Body of pancreas (tissue), 4 donors: ENCODE data around the gene PTGDR. TPM values are rescaled to one million over a fixed set of nuclear protein-coding genes. Genes with fewer than 3 reads are reported as not detected.

ENCODE experiments used
- ATAC-seq: fragments of 150-250 bp; one replicate; pipeline ENCODE4 v1.9.1; 2016
- DNase-seq, 4 donors: peaks; one replicate each; pipeline ENCODE4 v3.0.0-alpha.2; 2019
- H3K27ac ChIP-seq, 4 donors: fragments of 200-600 bp; sonication (generic); 1 replicate in 3 of 4; 2 replicates in 1 of 4; pipeline versions ENCODE4 v1.5.1 to v1.6.1; 2016 to 2019; ENCODE audit warnings: mild to moderate bottlenecking in 1 of 4, mixed read lengths in 1 of 4, moderate library complexity in 1 of 4
- H3K27me3 ChIP-seq, 2 donors: fragments of 200-600 bp; sonication (generic); one replicate each; pipeline ENCODE4 v1.6.0; 2016; ENCODE audit warnings: mild to moderate bottlenecking in 1 of 2
- H3K36me3 ChIP-seq, 2 donors: fragments of 200-600 bp; sonication (generic); replicated peaks in 1 of 2; 2 replicates each; pipeline ENCODE4 v1.5.1; 2016; ENCODE audit warnings: low read depth in 2 of 2; ENCODE audit not compliant: insufficient read depth in 1 of 2
- H3K4me1 ChIP-seq: fragments of 200-600 bp; sonication (generic); one replicate; pipeline ENCODE4 v1.6.0; 2016
- H3K4me3 ChIP-seq, 2 donors: fragments of 200-600 bp; sonication (generic); 1 replicate in 1 of 2; 2 replicates in 1 of 2; pipeline ENCODE4 v1.5.1; 2016 to 2019
- H3K9me3 ChIP-seq, 3 donors: fragments of 200-600 bp; sonication (generic); 1 replicate in 2 of 3; 2 replicates in 1 of 3; pipeline ENCODE4 v1.5.1; 2016
- CTCF ChIP-seq, 7 experiments: fragments of 450-650 bp in 4 of 7; fragments of 200-600 bp in 3 of 7; sonication (generic) in 3 of 7; IDR thresholded peaks; one replicate each; pipeline ENCODE4 v1.5.1; 2016 to 2019; ENCODE audit warnings: antibody characterized with exemption in 7 of 7
- POLR2A ChIP-seq, 3 donors: fragments of 450-650 bp; IDR thresholded peaks; one replicate each; pipeline ENCODE4 v1.6.1; 2016; ENCODE audit warnings: antibody characterized with exemption in 3 of 3, mild to moderate bottlenecking in 2 of 3
- WGBS, 2 donors: methylation state at CpG; one replicate each; pipeline ENCODE4 v1.1.5; 2017; 5-methylcytosine and 5-hydroxymethylcytosine counted together
- intact Hi-C: fragments of 100-400 bp; cut with DNase I; formaldehyde crosslinking; loops from one replicate; pipeline ENCODE4 v1.15.1; 2023
- total RNA-seq, 2 donors: library from RNA; depleted of rRNA; stranded (reverse); fragments of >200 nt; gene quantifications; one replicate each; pipeline ENCODE4 v1.1.0, GENCODE V29; 2016

The PTGDR gene
- total RNA-seq, 2 donors from 2014 or later: 0.26 TPM; not detected in 1

- Histone ChIP-seq H3K9me3 (no peaks in the 10 kb centered on the region), H3K4me3 (no peak overlapping the region), H3K4me1 (peaks cover 2% of the 10 kb centered on the region), H3K36me3 (no peaks in the 10 kb centered on the region), H3K27ac (no peak overlapping the region), H3K27me3 (no peaks in the 10 kb centered on the region)
- TF ChIP-seq POLR2A (IDR thresholded peaks at IDR 0.05) (no peak), CTCF (IDR thresholded peaks at IDR 0.05) (no peak)
- WGBS, 2 donors: 69 to 78% methylated on average over 3 of the region's 3 CpGs
- intact Hi-C loops: no loop called here
- ATAC-seq (no peak), DNase-seq (no peak)
These were observed 52.4 kb downstream of the PTGDR start for GRCh38 chr14:52319919-52320318.

- intact Hi-C loops: no loop called here
- Histone ChIP-seq H3K4me3 (no peak overlapping the region), H3K27ac (no peak overlapping the region), H3K9me3 (no peaks in the 10 kb centered on the region), H3K27me3 (no peaks in the 10 kb centered on the region), H3K4me1 (no peaks in the 10 kb centered on the region), H3K36me3 (no peaks in the 10 kb centered on the region)
- no peak for TF ChIP-seq CTCF (IDR thresholded peaks at IDR 0.05)
- TF ChIP-seq POLR2A (IDR thresholded peaks at IDR 0.05): no peak
- DNase-seq: peak in 1 of 4 donors; percentile 23
- ATAC-seq: no peak
- 53 to 70% methylated on average over 3 of the region's 3 CpGs for WGBS, 2 donors
These were observed 57.6 kb downstream of the PTGDR start for GRCh38 chr14:52325126-52325525.

- intact Hi-C loops: no loop called here
- Histone ChIP-seq H3K4me1 (no peaks in the 10 kb centered on the region), H3K9me3 (no peaks in the 10 kb centered on the region), H3K36me3 (no peaks in the 10 kb centered on the region), H3K4me3 (no peak overlapping the region), H3K27ac (no peak overlapping the region), H3K27me3 (no peaks in the 10 kb centered on the region)
- TF ChIP-seq CTCF (IDR thresholded peaks at IDR 0.05) (no peak), POLR2A (IDR thresholded peaks at IDR 0.05) (no peak)
- ATAC-seq: no peak
- 78 to 80% methylated on average over 3 of the region's 3 CpGs for WGBS, 2 donors
- no peak for DNase-seq
These were observed 58.1 kb downstream of the PTGDR start for GRCh38 chr14:52325630-52326029.

Other genes starting within 250 kb of the PTGDR start
- 10 to 100 TPM; 34.6 to 37.6 TPM for gene NID2, start 198.6 kb upstream of the PTGDR start, total RNA-seq
- gene PTGER2, start 46.6 kb downstream of the PTGDR start, total RNA-seq: 1 to 10 TPM in 1 of 2 donors, not detected in 1; 2.3 TPM